Liver (tissue), 9 donors: ENCODE data around the gene RNASEH2A. TPM values are rescaled to one million over a fixed set of nuclear protein-coding genes. Genes with fewer than 3 reads are reported as not detected.

ENCODE experiments used
- DNase-seq: peaks from one replicate; pipeline ENCODE4 v3.0.0-alpha.2; 2017; ENCODE audit warnings: low spot score
- H3K27ac ChIP-seq, 2 donors: one replicate each; pipeline ENCODE4 v1.7.0; 2013; ENCODE audit warnings: inconsistent platforms in 2 of 2, low read length in 2 of 2, control low read depth in 1 of 2, low read depth in 1 of 2, mild to moderate bottlenecking in 1 of 2
- H3K27me3 ChIP-seq, 4 donors: one replicate each; pipeline versions ENCODE4 v1.6.1 to v1.7.0; 2013; ENCODE audit warnings: low read length in 3 of 4, inconsistent platforms in 1 of 4, mild to moderate bottlenecking in 1 of 4, moderate library complexity in 1 of 4; ENCODE audit not compliant: control insufficient read depth in 4 of 4, insufficient read depth in 4 of 4
- H3K36me3 ChIP-seq, 4 donors: one replicate each; pipeline versions ENCODE4 v1.6.1 to v1.7.0; 2013; ENCODE audit warnings: low read length in 3 of 4, mild to moderate bottlenecking in 3 of 4, low read depth in 1 of 4, moderate library complexity in 1 of 4; ENCODE audit not compliant: control insufficient read depth in 4 of 4, insufficient read depth in 3 of 4
- H3K4me1 ChIP-seq, 4 donors: one replicate each; pipeline versions ENCODE4 v1.6.1 to v1.7.0; 2013; ENCODE audit warnings: low read length in 3 of 4, mild to moderate bottlenecking in 3 of 4, moderate library complexity in 1 of 4; ENCODE audit not compliant: control insufficient read depth in 4 of 4, insufficient read depth in 4 of 4
- H3K4me3 ChIP-seq, 3 donors: one replicate each; pipeline versions ENCODE4 v1.6.1 to v1.7.0; 2013; ENCODE audit warnings: low read length in 3 of 3, control low read depth in 1 of 3, low read depth in 1 of 3, mild to moderate bottlenecking in 1 of 3
- H3K9ac ChIP-seq, 2 donors: one replicate each; pipeline ENCODE4 v1.7.0; 2013; ENCODE audit warnings: low read length in 2 of 2, mild to moderate bottlenecking in 2 of 2, moderate library complexity in 2 of 2, control low read depth in 1 of 2, low read depth in 1 of 2
- H3K9me3 ChIP-seq, 4 donors: one replicate each; pipeline versions ENCODE4 v1.6.1 to v1.7.0; 2013; ENCODE audit warnings: low read length in 3 of 4; ENCODE audit not compliant: control insufficient read depth in 4 of 4
- CTCF ChIP-seq: fragments of 150-350 bp; IDR thresholded peaks from 2 replicates; pipeline ENCODE4 v1.5.1; 2017; ENCODE audit warnings: improper control_type of control experiment, low read depth, low read length; ENCODE audit not compliant: missing input control
- EGR1 ChIP-seq, 2 donors: IDR thresholded peaks; 2 replicates each; pipeline ENCODE4 v1.6.1; 2016 to 2018; ENCODE audit warnings: antibody characterized with exemption in 2 of 2, low read depth in 2 of 2
- FOXA1 ChIP-seq: IDR thresholded peaks from 2 replicates; pipeline ENCODE4 v1.6.1; 2016; ENCODE audit warnings: antibody characterized with exemption
- FOXA2 ChIP-seq: IDR thresholded peaks from 2 replicates; pipeline ENCODE4 v1.6.1; 2016; ENCODE audit warnings: antibody characterized with exemption
- GABPA ChIP-seq, 2 donors: IDR thresholded peaks in 1 of 2; conservative IDR thresholded peaks in 1 of 2; 2 replicates each; pipeline ENCODE4 v1.6.1; 2016; ENCODE audit warnings: antibody characterized with exemption in 2 of 2, mild to moderate bottlenecking in 1 of 2, moderate library complexity in 1 of 2
- HNF4A ChIP-seq, 2 donors: conservative IDR thresholded peaks; 2 replicates each; pipeline ENCODE4 v1.6.1; 2016; ENCODE audit warnings: antibody characterized with exemption in 2 of 2, mild to moderate bottlenecking in 2 of 2
- HNF4G ChIP-seq: IDR thresholded peaks from 2 replicates; pipeline ENCODE4 v1.6.1; 2016; ENCODE audit warnings: antibody characterized with exemption
- JUND ChIP-seq, 2 donors: IDR thresholded peaks; 2 replicates each; pipeline ENCODE4 v1.6.1; 2016; ENCODE audit warnings: antibody characterized with exemption in 2 of 2
- MAX ChIP-seq: IDR thresholded peaks from 2 replicates; pipeline ENCODE4 v1.6.1; 2016; ENCODE audit warnings: antibody characterized with exemption
- NR2F2 ChIP-seq: IDR thresholded peaks from 2 replicates; pipeline ENCODE4 v1.6.1; 2016; ENCODE audit warnings: antibody characterized with exemption
- RAD21 ChIP-seq, 2 donors: IDR thresholded peaks; 2 replicates each; pipeline ENCODE4 v1.6.1; 2016; ENCODE audit warnings: antibody characterized with exemption in 2 of 2, mild to moderate bottlenecking in 2 of 2
- REST ChIP-seq: IDR thresholded peaks from 2 replicates; pipeline ENCODE4 v1.6.1; 2016; ENCODE audit warnings: antibody characterized with exemption, mild to moderate bottlenecking
- RXRA ChIP-seq, 2 donors: IDR thresholded peaks; 2 replicates each; pipeline ENCODE4 v1.6.1; 2017 to 2018; ENCODE audit warnings: antibody characterized with exemption in 2 of 2, mild to moderate bottlenecking in 1 of 2
- SP1 ChIP-seq: IDR thresholded peaks from 2 replicates; pipeline ENCODE4 v1.6.1; 2018; ENCODE audit warnings: antibody characterized with exemption, mild to moderate bottlenecking
- TAF1 ChIP-seq: conservative IDR thresholded peaks from 2 replicates; pipeline ENCODE4 v1.6.1; 2016; ENCODE audit warnings: antibody characterized with exemption, mild to moderate bottlenecking
- YY1 ChIP-seq: IDR thresholded peaks from 2 replicates; pipeline ENCODE4 v1.6.1; 2016; ENCODE audit warnings: antibody characterized with exemption, mild to moderate bottlenecking
- ZBTB33 ChIP-seq: IDR thresholded peaks from 2 replicates; pipeline ENCODE4 v1.6.1; 2016; ENCODE audit warnings: antibody characterized with exemption
- WGBS: extraction: QIAGEN DNeasy Blood & Tissue Kit; methylation state at CpG from one replicate; pipeline ENCODE4 v1.1.7; 2013; 5-methylcytosine and 5-hydroxymethylcytosine counted together
- polyA plus RNA-seq, 2 donors: library from polyadenylated mRNA; stranded (reverse) in 1 of 2; unstranded in 1 of 2; fragments of 200-250 nt in 1 of 2; fragments of >200 nt in 1 of 2; fragmentation: Nextera tagmentation in 1 of 2; extraction: Ambion mirVana in 1 of 2; gene quantifications; one replicate each; pipeline versions ENCODE4 v1.2.1 to v1.2.3, GENCODE V29; 2013 to 2015
- total RNA-seq, 2 donors: library from RNA; depleted of rRNA; stranded (reverse); fragments of >200 nt; gene quantifications; one replicate each; pipeline ENCODE4 v1.2.3, GENCODE V29; 2014
- donor health status: healthy.
- donor health status: healthy.
- donor health status: healthy.
- donor health status: healthy.
- donor health status: healthy.

Gene RNASEH2A
- total and polyA plus RNA-seq, 4 donors, result 1.8 to 17.5 (median 3.5) TPM

- Histone ChIP-seq H3K9ac (no peak overlapping the region), H3K27me3 (no peaks in the 10 kb centered on the region), H3K4me3 (peak overlapping the region; percentile 55 to 78 (median 59)), H3K9me3 (no peaks in the 10 kb centered on the region), H3K4me1 (peaks cover 0 to 32% (median 24%) of the 10 kb centered on the region in 4 donors), H3K27ac (no peak overlapping the region), H3K36me3 (peaks cover 0 to 3% (median 1%) of the 10 kb centered on the region in 4 donors)
- WGBS, result 41% methylated on average over 22 of the region's 22 CpGs
- TF ChIP-seq YY1, result no peak
- TF ChIP-seq REST, result no peak
- no peak for TF ChIP-seq FOXA2
- TF ChIP-seq RAD21 (IDR thresholded peaks at IDR 0.05), result no peak
- TF ChIP-seq TAF1, result no peak
- TF ChIP-seq EGR1 (IDR thresholded peaks at IDR 0.05; ENCODE audit: low read depth in 2 of 2), result no peak
- TF ChIP-seq ZBTB33, result no peak
- no peak for TF ChIP-seq JUND (IDR thresholded peaks at IDR 0.05)
- no peak for TF ChIP-seq SP1
- TF ChIP-seq CTCF, result no peak
- no peak for TF ChIP-seq GABPA (IDR thresholded peaks at IDR 0.05 in 1 of 2, conservative IDR thresholded peaks at IDR 0.05 in 1 of 2)
- no peak for TF ChIP-seq FOXA1
- TF ChIP-seq MAX, result no peak
- no peak for TF ChIP-seq NR2F2
- TF ChIP-seq HNF4A (conservative IDR thresholded peaks at IDR 0.05), result no peak
- no peak for TF ChIP-seq HNF4G
- no peak for TF ChIP-seq RXRA (IDR thresholded peaks at IDR 0.05)
- DNase-seq, result no peak
Measured at GRCh38 chr19:12802267-12803106, 3.9 kb upstream of the RNASEH2A start.
